ENCODE results near the gene GFRA4.

DNA sequence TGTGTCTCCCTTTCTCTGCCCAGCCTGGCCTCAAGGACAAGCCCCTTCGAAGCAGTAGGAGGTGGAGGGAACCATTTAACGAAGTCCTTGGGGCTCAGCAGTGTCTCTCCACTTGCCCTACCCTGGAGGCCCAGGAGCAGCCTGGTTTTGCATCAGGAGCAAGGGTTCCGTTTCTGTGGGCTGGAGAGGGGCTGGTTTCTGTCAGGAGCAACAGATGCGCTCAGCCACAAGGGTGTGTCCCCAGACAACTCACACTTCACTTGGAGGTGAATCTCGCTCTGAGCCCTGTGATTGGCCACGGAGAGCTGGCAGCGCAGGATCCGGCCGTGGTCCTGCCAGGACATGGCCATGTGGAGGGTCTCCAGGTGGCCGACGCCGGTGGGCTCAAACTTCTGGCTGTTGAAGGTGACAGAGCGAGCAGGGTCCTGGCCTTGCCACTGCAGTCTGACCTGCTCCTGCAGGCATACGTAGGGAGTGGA, 42.3 kb upstream of the GFRA4 start:
- TF ChIP-seq, protein P1, sequence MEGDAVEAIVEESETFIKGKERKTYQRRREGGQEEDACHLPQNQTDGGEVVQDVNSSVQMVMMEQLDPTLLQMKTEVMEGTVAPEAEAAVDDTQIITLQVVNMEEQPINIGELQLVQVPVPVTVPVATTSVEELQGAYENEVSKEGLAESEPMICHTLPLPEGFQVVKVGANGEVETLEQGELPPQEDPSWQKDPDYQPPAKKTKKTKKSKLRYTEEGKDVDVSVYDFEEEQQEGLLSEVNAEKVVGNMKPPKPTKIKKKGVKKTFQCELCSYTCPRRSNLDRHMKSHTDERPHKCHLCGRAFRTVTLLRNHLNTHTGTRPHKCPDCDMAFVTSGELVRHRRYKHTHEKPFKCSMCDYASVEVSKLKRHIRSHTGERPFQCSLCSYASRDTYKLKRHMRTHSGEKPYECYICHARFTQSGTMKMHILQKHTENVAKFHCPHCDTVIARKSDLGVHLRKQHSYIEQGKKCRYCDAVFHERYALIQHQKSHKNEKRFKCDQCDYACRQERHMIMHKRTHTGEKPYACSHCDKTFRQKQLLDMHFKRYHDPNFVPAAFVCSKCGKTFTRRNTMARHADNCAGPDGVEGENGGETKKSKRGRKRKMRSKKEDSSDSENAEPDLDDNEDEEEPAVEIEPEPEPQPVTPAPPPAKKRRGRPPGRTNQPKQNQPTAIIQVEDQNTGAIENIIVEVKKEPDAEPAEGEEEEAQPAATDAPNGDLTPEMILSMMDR (IDR thresholded peaks at IDR 0.05; ENCODE audit: borderline replicate concordance, extremely low read depth, low read length, poor library complexity, severe bottlenecking): no peak
- TF ChIP-seq EZH2 (IDR thresholded peaks at IDR 0.05; ENCODE audit: borderline replicate concordance, low read depth, low read length, severe bottlenecking): no peak

All from DND-41 (cell line).